ENCODE data around the gene AGRN.
"Not testable (repeated sequence)": the region's sequence is repeated elsewhere in the genome, so short reads cannot be mapped to it uniquely, and the experiment has no call there.

Gene AGRN

GRCh38 chr1:1092149-1092855 is 72.4 kb downstream of the AGRN start:
- DNase-seq (ENCODE audit: low spot score) = no peak

GRCh38 chr1:1092894-1093609 is 73.1 kb downstream of the AGRN start:
- peak; percentile 29 for DNase-seq (ENCODE audit: low spot score)

GRCh38 chr1:1093610-1093943 is 73.7 kb downstream of the AGRN start:
- DNase-seq (ENCODE audit: low spot score) = no peak

GRCh38 chr1:1094981-1095380 is 75.1 kb downstream of the AGRN start:
- no peak for DNase-seq (ENCODE audit: low spot score)

GRCh38 chr1:1096136-1096535 is 76.2 kb downstream of the AGRN start:
- DNase-seq (ENCODE audit: low spot score) = not testable (repeated sequence)

GRCh38 chr1:1098681-1099421 is 78.9 kb downstream of the AGRN start:
- no peak for DNase-seq (ENCODE audit: low spot score)

GRCh38 chr1:1099506-1100183 is 79.7 kb downstream of the AGRN start:
- DNase-seq (ENCODE audit: low spot score) = no peak

- no peak for DNase-seq (ENCODE audit: low spot score)
Observed at GRCh38 chr1:1100296-1100695, 80.4 kb downstream of the AGRN start.

GRCh38 chr1:1101503-1101902 is 81.6 kb downstream of the AGRN start:
- DNase-seq (ENCODE audit: low spot score) = no peak

GRCh38 chr1:1104152-1104551 is 84.2 kb downstream of the AGRN start:
- peak; percentile 4 for DNase-seq (ENCODE audit: low spot score)

Measured in kidney tubule cell (primary cell).